SU-DHL-6 (cell line): ENCODE results near the gene SMURF2.

Experiments
- H2AFZ ChIP-seq: fragments of 200-600 bp; sonication (generic); 2 replicates; pipeline ENCODE4 v1.6.1; 2014; ENCODE audit warnings: low read depth, mild to moderate bottlenecking, moderate library complexity, mixed read lengths, antibody characterized with exemption, low read length; ENCODE audit not compliant: severe bottlenecking
- H3F3A ChIP-seq: fragments of 200-600 bp; shearing (Covaris generic); 2 replicates; pipeline ENCODE4 v1.6.0; 2016; ENCODE audit warnings: antibody characterized with exemption, mild to moderate bottlenecking; ENCODE audit not compliant: insufficient read depth
- H3K27ac ChIP-seq: fragments of 200-600 bp; sonication (generic); 2 replicates; pipeline ENCODE4 v1.5.1; 2016; ENCODE audit warnings: low read depth, mild to moderate bottlenecking, low read length, moderate library complexity, mixed read lengths
- H3K27me3 ChIP-seq: fragments of 200-600 bp; sonication (generic), shearing (Covaris generic); 2 replicates; pipeline ENCODE4 v1.6.0; 2014; ENCODE audit warnings: mild to moderate bottlenecking, low read length
- H3K36me3 ChIP-seq: fragments of 200-600 bp; sonication (generic); 2 replicates; pipeline ENCODE4 v1.6.1; 2014; ENCODE audit warnings: mild to moderate bottlenecking, low read length, mixed read lengths
- H3K4me2 ChIP-seq: fragments of 300-600, 200-600 bp; shearing (Covaris generic), sonication (generic); 2 replicates; pipeline ENCODE4 v1.6.0; 2014; ENCODE audit warnings: low read length, low read depth, mild to moderate bottlenecking; ENCODE audit not compliant: poor library complexity, severe bottlenecking
- H3K4me3 ChIP-seq: fragments of 200-600 bp; sonication (generic); 2 replicates; pipeline ENCODE4 v1.5.1; 2014; ENCODE audit warnings: antibody characterized with exemption, low read length, mild to moderate bottlenecking, mixed read lengths; ENCODE audit not compliant: insufficient read depth, poor library complexity, severe bottlenecking
- H3K79me2 ChIP-seq: fragments of 200-600 bp; sonication (generic); 2 replicates; pipeline ENCODE4 v1.6.1; 2014; ENCODE audit warnings: mild to moderate bottlenecking, low read length, moderate library complexity; ENCODE audit not compliant: insufficient read depth
- H3K9ac ChIP-seq: fragments of 200-600 bp; sonication (generic); 2 replicates; pipeline ENCODE4 v1.7.0; 2014; ENCODE audit warnings: mild to moderate bottlenecking, low read length
- H3K9me2 ChIP-seq: fragments of 200-600 bp; sonication (generic); replicated peaks from 2 replicates; pipeline ENCODE4 v1.6.1; 2014; ENCODE audit warnings: low read length; ENCODE audit not compliant: insufficient read depth
- H3K9me3 ChIP-seq: fragments of 200-600 bp; sonication (generic); 2 replicates; pipeline ENCODE4 v1.6.1; 2014; ENCODE audit warnings: low read length, mixed read lengths; ENCODE audit not compliant: insufficient read depth
- H4K20me1 ChIP-seq: fragments of 200-600 bp; sonication (generic); 2 replicates; pipeline ENCODE4 v1.6.1; 2014; ENCODE audit warnings: low read depth, mild to moderate bottlenecking, antibody characterized with exemption, low read length, moderate library complexity, mixed read lengths
- EZH2phosphoT487 ChIP-seq: fragments of 200-600 bp; sonication (generic), shearing (Covaris generic); conservative IDR thresholded peaks from 2 replicates; pipeline ENCODE4 v1.6.1; 2018; ENCODE audit warnings: mild to moderate bottlenecking, antibody characterized with exemption, low read length, moderate library complexity, mixed read lengths
- TF ChIP-seq, protein P1 (sequence below): fragments of 200-600 bp; sonication (generic); IDR thresholded peaks from one replicate; pipeline ENCODE4 v1.5.1; 2017; ENCODE audit warnings: antibody characterized with exemption, mild to moderate bottlenecking, low read length, moderate library complexity; ENCODE audit not compliant: insufficient read depth, poor library complexity, severe bottlenecking

SMURF2 gene

DNA sequence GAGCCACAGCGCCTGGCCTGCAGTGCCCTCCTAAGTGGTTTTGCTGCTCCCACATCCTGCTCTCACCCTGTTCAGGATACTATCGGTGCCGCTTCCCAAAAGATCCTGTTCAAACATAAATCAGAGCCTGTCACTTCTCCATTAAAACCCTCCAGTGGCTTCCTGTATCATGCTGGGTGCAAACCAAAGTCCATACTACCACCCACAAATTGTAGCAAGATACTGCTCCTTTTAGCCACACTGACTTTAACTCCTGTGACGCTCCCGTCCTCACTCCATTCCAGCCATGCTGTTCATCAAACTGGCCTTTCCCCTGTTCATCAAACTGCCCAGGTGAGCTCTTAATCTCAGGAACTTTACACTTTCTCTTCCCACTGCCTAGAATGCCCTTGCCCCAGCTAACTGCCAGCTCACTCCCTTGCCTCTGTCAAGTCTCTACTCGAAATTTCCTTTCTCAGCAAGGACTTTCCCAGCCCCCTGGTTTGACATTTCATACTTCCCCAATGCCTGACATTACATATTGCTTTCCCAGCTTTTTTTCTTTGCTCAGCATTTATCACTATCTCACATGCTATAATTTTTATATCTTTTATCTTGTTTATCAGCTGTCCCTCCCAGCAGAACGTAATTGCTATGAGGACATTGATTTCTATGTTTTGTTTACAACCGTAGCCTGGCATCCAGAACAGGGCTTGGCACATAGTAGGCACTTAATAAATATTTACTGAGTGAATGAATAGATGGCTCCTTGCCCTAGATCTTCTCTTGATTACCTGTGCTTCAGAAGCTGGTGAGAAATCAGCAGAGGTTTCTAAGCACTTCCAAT, 44.3 kb upstream of the SMURF2 start:
- H3F3A ChIP-seq: no peaks in the 10 kb centered on the region
- no peak overlapping the region for H3K4me2 ChIP-seq
- H3K79me2 ChIP-seq: no peaks in the 10 kb centered on the region
- H3K9ac ChIP-seq: no peak overlapping the region
- H3K36me3 ChIP-seq: no peaks in the 10 kb centered on the region
- H4K20me1 ChIP-seq: no peaks in the 10 kb centered on the region
- H3K4me3 ChIP-seq: no peak overlapping the region
- no peak overlapping the region for H3K27ac ChIP-seq
- no peaks in the 10 kb centered on the region for H3K27me3 ChIP-seq
- H3K9me3 ChIP-seq: no peaks in the 10 kb centered on the region
- H3K9me2 ChIP-seq: no peaks in the 10 kb centered on the region
- TF ChIP-seq, protein P1, sequence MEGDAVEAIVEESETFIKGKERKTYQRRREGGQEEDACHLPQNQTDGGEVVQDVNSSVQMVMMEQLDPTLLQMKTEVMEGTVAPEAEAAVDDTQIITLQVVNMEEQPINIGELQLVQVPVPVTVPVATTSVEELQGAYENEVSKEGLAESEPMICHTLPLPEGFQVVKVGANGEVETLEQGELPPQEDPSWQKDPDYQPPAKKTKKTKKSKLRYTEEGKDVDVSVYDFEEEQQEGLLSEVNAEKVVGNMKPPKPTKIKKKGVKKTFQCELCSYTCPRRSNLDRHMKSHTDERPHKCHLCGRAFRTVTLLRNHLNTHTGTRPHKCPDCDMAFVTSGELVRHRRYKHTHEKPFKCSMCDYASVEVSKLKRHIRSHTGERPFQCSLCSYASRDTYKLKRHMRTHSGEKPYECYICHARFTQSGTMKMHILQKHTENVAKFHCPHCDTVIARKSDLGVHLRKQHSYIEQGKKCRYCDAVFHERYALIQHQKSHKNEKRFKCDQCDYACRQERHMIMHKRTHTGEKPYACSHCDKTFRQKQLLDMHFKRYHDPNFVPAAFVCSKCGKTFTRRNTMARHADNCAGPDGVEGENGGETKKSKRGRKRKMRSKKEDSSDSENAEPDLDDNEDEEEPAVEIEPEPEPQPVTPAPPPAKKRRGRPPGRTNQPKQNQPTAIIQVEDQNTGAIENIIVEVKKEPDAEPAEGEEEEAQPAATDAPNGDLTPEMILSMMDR: no peak
- no peak for TF ChIP-seq EZH2phosphoT487
- H2AFZ ChIP-seq: no peak overlapping the region

GRCh38 chr17:64702815-64703214, 40.7 kb upstream of the SMURF2 start:
- H3K4me2 ChIP-seq: no peak overlapping the region

GRCh38 chr17:64698725-64699124, 36.6 kb upstream of the SMURF2 start:
- Histone ChIP-seq H3K27ac (no peak overlapping the region), H3K9me3 (no peaks in the 10 kb centered on the region), H3K36me3 (no peaks in the 10 kb centered on the region), H3K79me2 (no peaks in the 10 kb centered on the region), H2AFZ (no peak overlapping the region), H3K9me2 (no peaks in the 10 kb centered on the region), H3K4me2 (no peak overlapping the region), H4K20me1 (no peaks in the 10 kb centered on the region), H3K4me3 (no peak overlapping the region), H3K27me3 (no peaks in the 10 kb centered on the region), H3K9ac (no peak overlapping the region), H3F3A (no peaks in the 10 kb centered on the region)
- TF ChIP-seq, protein P1: no peak
- no peak for TF ChIP-seq EZH2phosphoT487

More at GRCh38 chr17:64702815-64703214, 40.7 kb upstream of the SMURF2 start:
- Histone ChIP-seq H3F3A (no peaks in the 10 kb centered on the region), H3K9ac (no peak overlapping the region), H3K36me3 (no peaks in the 10 kb centered on the region), H3K4me3 (no peak overlapping the region), H3K9me3 (no peaks in the 10 kb centered on the region), H3K27ac (no peak overlapping the region), H3K79me2 (no peaks in the 10 kb centered on the region), H3K9me2 (no peaks in the 10 kb centered on the region), H3K27me3 (no peaks in the 10 kb centered on the region), H4K20me1 (no peaks in the 10 kb centered on the region), H2AFZ (no peak overlapping the region)
- no peak for TF ChIP-seq EZH2phosphoT487
- TF ChIP-seq, protein P1: no peak
